GM19240 (cell line): ENCODE measurements around the gene TECPR2.
"Not testable (repeated sequence)": the region's sequence is repeated elsewhere in the genome, so short reads cannot be mapped to it uniquely, and the experiment has no call there.

ENCODE experiments used
- DNase-seq: peaks from one replicate; pipeline ENCODE4 v3.0.0; 2011; ENCODE audit warnings: low spot score; ENCODE audit not compliant: insufficient read length

TECPR2 gene

GRCh38 chr14:102362545-102363181 lies at the start of gene TECPR2, which contains the start of gene CINP:
Gene TECPR2 (plus strand): TSS chr14:102362941. CDS start chr14:102376722, 13,781 bp downstream.
Gene CINP (minus strand): TSS chr14:102362890. CDS start chr14:102362851, 39 bp downstream.
- DNase-seq: peak; percentile 78

GRCh38 chr14:102314242-102315011 lies 48.3 kb upstream of the TECPR2 start:
- DNase-seq: peak; percentile 67

- no peak for DNase-seq
Measured at GRCh38 chr14:102315121-102315520, 47.6 kb upstream of the TECPR2 start.

GRCh38 chr14:102316338-102316742 lies 46.4 kb upstream of the TECPR2 start:
- DNase-seq: no peak

- peak; percentile 81 for DNase-seq
Measured at GRCh38 chr14:102316743-102317563, 45.8 kb upstream of the TECPR2 start.

- DNase-seq: no peak
Measured at GRCh38 chr14:102317564-102318248, 45.0 kb upstream of the TECPR2 start.

- DNase-seq: no peak
Measured at GRCh38 chr14:102318781-102319276, 43.9 kb upstream of the TECPR2 start.

- DNase-seq: peak; percentile 84
Measured at GRCh38 chr14:102319351-102320032, 43.2 kb upstream of the TECPR2 start, which contains the start of gene ZNF839. Gene ZNF839 (plus strand): TSS chr14:102319746. CDS start chr14:102319766, 20 bp downstream.

GRCh38 chr14:102320033-102320660 lies 42.6 kb upstream of the TECPR2 start:
- DNase-seq: no peak

- no peak for DNase-seq
Measured at GRCh38 chr14:102320671-102321455, 41.9 kb upstream of the TECPR2 start.

GRCh38 chr14:102321456-102322422 lies 41.0 kb upstream of the TECPR2 start:
- no peak for DNase-seq

GRCh38 chr14:102323102-102323501 lies 39.6 kb upstream of the TECPR2 start:
- no peak for DNase-seq

- no peak for DNase-seq
Measured at GRCh38 chr14:102325791-102326345, 36.9 kb upstream of the TECPR2 start.

- DNase-seq: no peak
Measured at GRCh38 chr14:102326583-102326982, 36.2 kb upstream of the TECPR2 start.

- not testable (repeated sequence) for DNase-seq
Measured at GRCh38 chr14:102329381-102329780, 33.4 kb upstream of the TECPR2 start.

- no peak for DNase-seq
Measured at GRCh38 chr14:102330806-102331205, 31.9 kb upstream of the TECPR2 start.

GRCh38 chr14:102333390-102333789 lies 29.4 kb upstream of the TECPR2 start:
- no peak for DNase-seq
